ENCODE data around the gene VIPAS39.

DNA sequence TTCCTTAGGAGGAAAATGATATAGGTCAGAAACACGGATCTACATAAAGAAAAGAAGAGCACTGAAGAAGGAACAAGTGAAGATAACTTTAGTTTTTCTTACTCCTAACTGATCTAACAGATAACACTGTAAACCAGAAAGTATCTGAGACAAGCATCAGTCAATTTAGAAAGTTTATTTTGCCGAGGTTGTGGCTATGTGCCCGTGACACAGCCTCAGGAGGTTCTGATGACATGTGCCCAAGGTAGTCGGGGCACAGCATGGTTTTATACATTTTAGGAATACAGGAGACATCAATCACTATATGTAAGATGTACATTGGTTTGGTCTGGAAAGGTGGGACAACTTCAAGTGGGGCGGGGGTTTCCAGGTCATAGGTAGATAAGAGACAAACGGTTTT is 57.2 kb downstream of the VIPAS39 start:
- TF ChIP-seq HNRNPK (IDR thresholded peaks at IDR 0.05; ENCODE audit: low read depth, low read length, poor library complexity, severe bottlenecking) (no peak), ZZZ3 (IDR thresholded peaks at IDR 0.05) (no peak), EZH2 (IDR thresholded peaks at IDR 0.05; ENCODE audit: borderline replicate concordance, low read depth, low read length) (no peak), NCOA2 (IDR thresholded peaks at IDR 0.05; ENCODE audit: partially characterized antibody in 2 of 2) (no peak), ESRRB (CRISPR knock-in tag; IDR thresholded peaks at IDR 0.05; ENCODE audit: borderline replicate concordance) (no peak), ZNF699 (CRISPR knock-in tag; IDR thresholded peaks at IDR 0.05; ENCODE audit: insufficient replicate concordance) (no peak), ZNF274 (IDR thresholded peaks at IDR 0.05; ENCODE audit: borderline replicate concordance, low read depth, low read length) (no peak), NRF1 (conservative IDR thresholded peaks at IDR 0.05 in 1 of 2, IDR thresholded peaks at IDR 0.05 in 1 of 2) (no peak), POLR2AphosphoS2 (IDR thresholded peaks at IDR 0.05; ENCODE audit: low read length) (no peak)
- TF ChIP-seq, protein P1, sequence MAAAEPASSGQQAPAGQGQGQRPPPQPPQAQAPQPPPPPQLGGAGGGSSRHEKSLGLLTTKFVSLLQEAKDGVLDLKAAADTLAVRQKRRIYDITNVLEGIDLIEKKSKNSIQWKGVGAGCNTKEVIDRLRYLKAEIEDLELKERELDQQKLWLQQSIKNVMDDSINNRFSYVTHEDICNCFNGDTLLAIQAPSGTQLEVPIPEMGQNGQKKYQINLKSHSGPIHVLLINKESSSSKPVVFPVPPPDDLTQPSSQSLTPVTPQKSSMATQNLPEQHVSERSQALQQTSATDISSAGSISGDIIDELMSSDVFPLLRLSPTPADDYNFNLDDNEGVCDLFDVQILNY (CRISPR knock-in tag; IDR thresholded peaks at IDR 0.05): no peak
- TF ChIP-seq, protein P2, sequence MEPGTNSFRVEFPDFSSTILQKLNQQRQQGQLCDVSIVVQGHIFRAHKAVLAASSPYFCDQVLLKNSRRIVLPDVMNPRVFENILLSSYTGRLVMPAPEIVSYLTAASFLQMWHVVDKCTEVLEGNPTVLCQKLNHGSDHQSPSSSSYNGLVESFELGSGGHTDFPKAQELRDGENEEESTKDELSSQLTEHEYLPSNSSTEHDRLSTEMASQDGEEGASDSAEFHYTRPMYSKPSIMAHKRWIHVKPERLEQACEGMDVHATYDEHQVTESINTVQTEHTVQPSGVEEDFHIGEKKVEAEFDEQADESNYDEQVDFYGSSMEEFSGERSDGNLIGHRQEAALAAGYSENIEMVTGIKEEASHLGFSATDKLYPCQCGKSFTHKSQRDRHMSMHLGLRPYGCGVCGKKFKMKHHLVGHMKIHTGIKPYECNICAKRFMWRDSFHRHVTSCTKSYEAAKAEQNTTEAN (CRISPR knock-in tag; IDR thresholded peaks at IDR 0.05): no peak
- TF ChIP-seq, protein P3, sequence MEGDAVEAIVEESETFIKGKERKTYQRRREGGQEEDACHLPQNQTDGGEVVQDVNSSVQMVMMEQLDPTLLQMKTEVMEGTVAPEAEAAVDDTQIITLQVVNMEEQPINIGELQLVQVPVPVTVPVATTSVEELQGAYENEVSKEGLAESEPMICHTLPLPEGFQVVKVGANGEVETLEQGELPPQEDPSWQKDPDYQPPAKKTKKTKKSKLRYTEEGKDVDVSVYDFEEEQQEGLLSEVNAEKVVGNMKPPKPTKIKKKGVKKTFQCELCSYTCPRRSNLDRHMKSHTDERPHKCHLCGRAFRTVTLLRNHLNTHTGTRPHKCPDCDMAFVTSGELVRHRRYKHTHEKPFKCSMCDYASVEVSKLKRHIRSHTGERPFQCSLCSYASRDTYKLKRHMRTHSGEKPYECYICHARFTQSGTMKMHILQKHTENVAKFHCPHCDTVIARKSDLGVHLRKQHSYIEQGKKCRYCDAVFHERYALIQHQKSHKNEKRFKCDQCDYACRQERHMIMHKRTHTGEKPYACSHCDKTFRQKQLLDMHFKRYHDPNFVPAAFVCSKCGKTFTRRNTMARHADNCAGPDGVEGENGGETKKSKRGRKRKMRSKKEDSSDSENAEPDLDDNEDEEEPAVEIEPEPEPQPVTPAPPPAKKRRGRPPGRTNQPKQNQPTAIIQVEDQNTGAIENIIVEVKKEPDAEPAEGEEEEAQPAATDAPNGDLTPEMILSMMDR (IDR thresholded peaks at IDR 0.05 in 2 of 3, conservative IDR thresholded peaks at IDR 0.05 in 1 of 3; ENCODE audit: insufficient read depth in 2 of 3, low read depth in 1 of 3, low read length in 3 of 3): no peak
- TF ChIP-seq, protein P4, sequence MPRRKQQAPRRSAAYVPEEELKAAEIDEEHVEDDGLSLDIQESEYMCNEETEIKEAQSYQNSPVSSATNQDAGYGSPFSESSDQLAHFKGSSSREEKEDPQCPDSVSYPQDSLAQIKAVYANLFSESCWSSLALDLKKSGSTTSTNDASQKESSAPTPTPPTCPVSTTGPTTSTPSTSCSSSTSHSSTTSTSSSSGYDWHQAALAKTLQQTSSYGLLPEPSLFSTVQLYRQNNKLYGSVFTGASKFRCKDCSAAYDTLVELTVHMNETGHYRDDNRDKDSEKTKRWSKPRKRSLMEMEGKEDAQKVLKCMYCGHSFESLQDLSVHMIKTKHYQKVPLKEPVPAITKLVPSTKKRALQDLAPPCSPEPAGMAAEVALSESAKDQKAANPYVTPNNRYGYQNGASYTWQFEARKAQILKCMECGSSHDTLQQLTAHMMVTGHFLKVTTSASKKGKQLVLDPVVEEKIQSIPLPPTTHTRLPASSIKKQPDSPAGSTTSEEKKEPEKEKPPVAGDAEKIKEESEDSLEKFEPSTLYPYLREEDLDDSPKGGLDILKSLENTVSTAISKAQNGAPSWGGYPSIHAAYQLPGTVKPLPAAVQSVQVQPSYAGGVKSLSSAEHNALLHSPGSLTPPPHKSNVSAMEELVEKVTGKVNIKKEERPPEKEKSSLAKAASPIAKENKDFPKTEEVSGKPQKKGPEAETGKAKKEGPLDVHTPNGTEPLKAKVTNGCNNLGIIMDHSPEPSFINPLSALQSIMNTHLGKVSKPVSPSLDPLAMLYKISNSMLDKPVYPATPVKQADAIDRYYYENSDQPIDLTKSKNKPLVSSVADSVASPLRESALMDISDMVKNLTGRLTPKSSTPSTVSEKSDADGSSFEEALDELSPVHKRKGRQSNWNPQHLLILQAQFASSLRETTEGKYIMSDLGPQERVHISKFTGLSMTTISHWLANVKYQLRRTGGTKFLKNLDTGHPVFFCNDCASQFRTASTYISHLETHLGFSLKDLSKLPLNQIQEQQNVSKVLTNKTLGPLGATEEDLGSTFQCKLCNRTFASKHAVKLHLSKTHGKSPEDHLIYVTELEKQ (CRISPR knock-in tag; IDR thresholded peaks at IDR 0.05): no peak
